Effector CD4-positive, alpha-beta T cell (primary cell): Measurements from ENCODE around the gene PAPPA2. TPM values are rescaled to one million over a fixed set of nuclear protein-coding genes. Genes with fewer than 3 reads are reported as not detected.
"Not testable (repeated sequence)": the region's sequence is repeated elsewhere in the genome, so short reads cannot be mapped to it uniquely, and the experiment has no call there.

Experiments
- DNase-seq: peaks from one replicate; pipeline ENCODE4 v3.0.0-alpha.2; 2020
- total RNA-seq: gene quantifications from one replicate; lab custom pipeline; 2026; lab: John Stamatoyannopoulos, UW

PAPPA2 gene
- total RNA-seq: not detected

GRCh38 chr1:176462674-176463378 is at the start of gene PAPPA2:
TSS of gene PAPPA2 (plus strand) at chr1:176463175. CDS start at chr1:176556323, 93,148 bp downstream.
- DNase-seq: no peak

- no peak for DNase-seq
These were observed 46.2 kb upstream of the PAPPA2 start for GRCh38 chr1:176416777-176417176.

GRCh38 chr1:176419608-176420007 is 43.4 kb upstream of the PAPPA2 start:
- not testable (repeated sequence) for DNase-seq

GRCh38 chr1:176434234-176434633 is 28.7 kb upstream of the PAPPA2 start:
- DNase-seq: no peak

- no peak for DNase-seq
These were observed 26.7 kb upstream of the PAPPA2 start for GRCh38 chr1:176436251-176436650.

- DNase-seq: no peak
These were observed 22.8 kb upstream of the PAPPA2 start for GRCh38 chr1:176440176-176440575.

- DNase-seq: no peak
These were observed 18.7 kb upstream of the PAPPA2 start for GRCh38 chr1:176444286-176444685.

GRCh38 chr1:176445402-176445801 is 17.6 kb upstream of the PAPPA2 start:
- no peak for DNase-seq

- no peak for DNase-seq
These were observed 14.6 kb upstream of the PAPPA2 start for GRCh38 chr1:176448340-176448739.

- no peak for DNase-seq
These were observed 12.4 kb upstream of the PAPPA2 start for GRCh38 chr1:176450526-176450925.

- not testable (repeated sequence) for DNase-seq
These were observed 11.2 kb upstream of the PAPPA2 start for GRCh38 chr1:176451741-176452140.

- DNase-seq: no peak
These were observed 6.2 kb upstream of the PAPPA2 start for GRCh38 chr1:176456795-176457194.

- DNase-seq: no peak
These were observed 2.2 kb upstream of the PAPPA2 start for GRCh38 chr1:176460544-176461336.

- DNase-seq: no peak
These were observed 1.4 kb upstream of the PAPPA2 start for GRCh38 chr1:176461576-176461975.

GRCh38 chr1:176466514-176466913 is 3.5 kb downstream of the PAPPA2 start:
- no peak for DNase-seq

GRCh38 chr1:176469450-176470010 is 6.6 kb downstream of the PAPPA2 start:
- no peak for DNase-seq

GRCh38 chr1:176471338-176472121 is 8.6 kb downstream of the PAPPA2 start:
- no peak for DNase-seq

- DNase-seq: no peak
These were observed 17.0 kb downstream of the PAPPA2 start for GRCh38 chr1:176479971-176480370.

- DNase-seq: no peak
These were observed 17.8 kb downstream of the PAPPA2 start for GRCh38 chr1:176480750-176481149.

- no peak for DNase-seq
These were observed 22.1 kb downstream of the PAPPA2 start for GRCh38 chr1:176485083-176485482.

- no peak for DNase-seq
These were observed 31.5 kb downstream of the PAPPA2 start for GRCh38 chr1:176494436-176494835.

- DNase-seq: no peak
These were observed 36.7 kb downstream of the PAPPA2 start for GRCh38 chr1:176499671-176500070.

- no peak for DNase-seq
These were observed 38.6 kb downstream of the PAPPA2 start for GRCh38 chr1:176501599-176501998.
